Loucy (cell line): Measurements from ENCODE around the gene SETX.

Source experiments
- H2AFZ ChIP-seq: fragments of 200-600 bp; sonication (generic); 2 replicates; pipeline ENCODE4 v1.6.0; 2016; ENCODE audit warnings: antibody characterized with exemption, mild to moderate bottlenecking, low read length, moderate library complexity
- H3F3A ChIP-seq: fragments of 200-600 bp; 2 replicates; pipeline ENCODE4 v1.6.0; 2016; ENCODE audit warnings: antibody characterized with exemption, low read depth, mild to moderate bottlenecking
- H3K27me3 ChIP-seq: fragments of 200-600 bp; sonication (generic); 2 replicates; pipeline ENCODE4 v1.6.1; 2014; ENCODE audit warnings: low read length, mild to moderate bottlenecking; ENCODE audit not compliant: insufficient read depth, poor library complexity, severe bottlenecking
- H3K36me3 ChIP-seq: fragments of 200-600 bp; sonication (generic); 2 replicates; pipeline ENCODE4 v1.6.1; 2016; ENCODE audit warnings: low read length; ENCODE audit not compliant: insufficient read depth
- H3K4me1 ChIP-seq: fragments of 200-600 bp; sonication (generic); 2 replicates; pipeline ENCODE4 v1.5.1; 2014; ENCODE audit warnings: low read length, mild to moderate bottlenecking; ENCODE audit not compliant: insufficient read depth, poor library complexity, severe bottlenecking
- H3K4me2 ChIP-seq: fragments of 200-600 bp; sonication (generic); 2 replicates; pipeline ENCODE4 v1.6.0; 2014; ENCODE audit warnings: antibody characterized with exemption, low read length, low read depth, mild to moderate bottlenecking; ENCODE audit not compliant: poor library complexity, severe bottlenecking
- H3K4me3 ChIP-seq: fragments of 200-600 bp; sonication (generic); 2 replicates; pipeline ENCODE4 v1.5.1; 2014; ENCODE audit warnings: low read length, mild to moderate bottlenecking, mixed read lengths; ENCODE audit not compliant: poor library complexity, severe bottlenecking
- H3K79me2 ChIP-seq: fragments of 200-600 bp; sonication (generic); 2 replicates; pipeline ENCODE4 v1.6.1; 2014; ENCODE audit warnings: low read length; ENCODE audit not compliant: insufficient read depth
- H3K9ac ChIP-seq: fragments of 200-600 bp; sonication (generic); 2 replicates; pipeline ENCODE4 v1.6.0; 2014; ENCODE audit warnings: mild to moderate bottlenecking, low read depth, low read length, moderate library complexity; ENCODE audit not compliant: poor library complexity, severe bottlenecking
- H3K9me2 ChIP-seq: fragments of 200-600 bp; sonication (generic); replicated peaks from 2 replicates; pipeline ENCODE4 v1.6.1; 2016; ENCODE audit warnings: low read depth, low read length, mixed read lengths
- H3K9me3 ChIP-seq: fragments of 200-600 bp; sonication (generic); 2 replicates; pipeline ENCODE4 v1.6.1; 2014; ENCODE audit warnings: mild to moderate bottlenecking, antibody characterized with exemption, low read length, low read depth; ENCODE audit not compliant: insufficient read depth
- H4K20me1 ChIP-seq: fragments of 200-600 bp; sonication (generic); 2 replicates; pipeline ENCODE4 v1.6.0; 2014; ENCODE audit warnings: antibody characterized with exemption, low read length, mild to moderate bottlenecking; ENCODE audit not compliant: insufficient read depth, poor library complexity, severe bottlenecking
- EZH2phosphoT487 ChIP-seq: fragments of 200-600 bp; IDR thresholded peaks from 2 replicates; pipeline ENCODE4 v1.6.1; 2018; ENCODE audit warnings: antibody characterized with exemption, mild to moderate bottlenecking, moderate library complexity, borderline replicate concordance
- TF ChIP-seq, protein P1 (sequence below): fragments of 200-600 bp; sonication (generic); conservative IDR thresholded peaks from 2 replicates; pipeline ENCODE4 v1.5.1; 2014; ENCODE audit warnings: mild to moderate bottlenecking, antibody characterized with exemption, low read length

The SETX gene

GRCh38 chr9:132241840-132242620 is 112.8 kb downstream of the SETX start:
- Histone ChIP-seq H2AFZ (peak overlapping the region; percentile 73), H3K9me3 (no peaks in the 10 kb centered on the region)

DNA sequence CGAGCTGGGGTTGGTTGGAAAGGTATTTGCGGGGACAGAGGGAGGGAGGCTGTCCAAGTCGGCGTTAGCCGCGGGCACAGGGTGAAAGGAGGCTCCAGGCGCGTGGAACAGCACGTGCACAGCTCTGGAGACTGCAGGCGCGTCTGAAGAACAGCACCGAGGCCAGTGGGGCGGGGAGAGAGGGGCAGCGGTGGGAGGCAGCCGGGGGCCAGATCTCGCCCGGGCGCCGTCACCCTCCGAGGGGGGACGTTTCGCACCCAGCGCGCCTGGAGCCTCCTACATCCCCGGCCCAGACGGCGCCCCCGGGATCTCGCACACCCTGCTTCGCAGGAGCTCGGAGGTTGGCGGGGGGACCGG is 113.3 kb downstream of the SETX start:
- TF ChIP-seq, protein P1, sequence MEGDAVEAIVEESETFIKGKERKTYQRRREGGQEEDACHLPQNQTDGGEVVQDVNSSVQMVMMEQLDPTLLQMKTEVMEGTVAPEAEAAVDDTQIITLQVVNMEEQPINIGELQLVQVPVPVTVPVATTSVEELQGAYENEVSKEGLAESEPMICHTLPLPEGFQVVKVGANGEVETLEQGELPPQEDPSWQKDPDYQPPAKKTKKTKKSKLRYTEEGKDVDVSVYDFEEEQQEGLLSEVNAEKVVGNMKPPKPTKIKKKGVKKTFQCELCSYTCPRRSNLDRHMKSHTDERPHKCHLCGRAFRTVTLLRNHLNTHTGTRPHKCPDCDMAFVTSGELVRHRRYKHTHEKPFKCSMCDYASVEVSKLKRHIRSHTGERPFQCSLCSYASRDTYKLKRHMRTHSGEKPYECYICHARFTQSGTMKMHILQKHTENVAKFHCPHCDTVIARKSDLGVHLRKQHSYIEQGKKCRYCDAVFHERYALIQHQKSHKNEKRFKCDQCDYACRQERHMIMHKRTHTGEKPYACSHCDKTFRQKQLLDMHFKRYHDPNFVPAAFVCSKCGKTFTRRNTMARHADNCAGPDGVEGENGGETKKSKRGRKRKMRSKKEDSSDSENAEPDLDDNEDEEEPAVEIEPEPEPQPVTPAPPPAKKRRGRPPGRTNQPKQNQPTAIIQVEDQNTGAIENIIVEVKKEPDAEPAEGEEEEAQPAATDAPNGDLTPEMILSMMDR: no peak
- TF ChIP-seq EZH2phosphoT487: no peak
- no peaks in the 10 kb centered on the region for H3K79me2 ChIP-seq
- H3K9me3 ChIP-seq: no peaks in the 10 kb centered on the region
- H3K9me2 ChIP-seq: no peaks in the 10 kb centered on the region
- H3K4me3 ChIP-seq: peak overlapping the region; percentile 84
- peak overlapping the region; percentile 56 for H3K9ac ChIP-seq
- no peaks in the 10 kb centered on the region for H4K20me1 ChIP-seq
- H2AFZ ChIP-seq: peak overlapping the region; percentile 58; the same call in 1 of the 2 replicates
- peaks cover 24% of the 10 kb centered on the region for H3K4me1 ChIP-seq
- H3K36me3 ChIP-seq: no peaks in the 10 kb centered on the region
- H3K4me2 ChIP-seq: peak overlapping the region; percentile 97
- no peaks in the 10 kb centered on the region for H3F3A ChIP-seq
- H3K27me3 ChIP-seq: no peaks in the 10 kb centered on the region

More at GRCh38 chr9:132241840-132242620, 112.8 kb downstream of the SETX start:
- Histone ChIP-seq H3K9me2 (no peaks in the 10 kb centered on the region), H3K79me2 (no peaks in the 10 kb centered on the region), H3K4me2 (peak overlapping the region; percentile 97), H4K20me1 (no peaks in the 10 kb centered on the region), H3K36me3 (no peaks in the 10 kb centered on the region), H3F3A (no peaks in the 10 kb centered on the region), H3K9ac (peak overlapping the region; percentile 86), H3K27me3 (no peaks in the 10 kb centered on the region), H3K4me3 (peak overlapping the region; percentile 84), H3K4me1 (peaks cover 24% of the 10 kb centered on the region)
- no peak for TF ChIP-seq EZH2phosphoT487
- TF ChIP-seq, protein P1: no peak

GRCh38 chr9:132240841-132241482 is 113.8 kb downstream of the SETX start:
- no peaks in the 10 kb centered on the region for H3K9me2 ChIP-seq
- H3K4me1 ChIP-seq: peaks cover 21% of the 10 kb centered on the region
- H4K20me1 ChIP-seq: no peaks in the 10 kb centered on the region
- H3K9me3 ChIP-seq: no peaks in the 10 kb centered on the region
- H2AFZ ChIP-seq: peak overlapping the region; percentile 58; the same call in 1 of the 2 replicates
- no peaks in the 10 kb centered on the region for H3K36me3 ChIP-seq
- peak overlapping the region; percentile 56 for H3K9ac ChIP-seq
- H3K4me2 ChIP-seq: peak overlapping the region; percentile 97
- no peak for TF ChIP-seq EZH2phosphoT487
- TF ChIP-seq, protein P1: no peak
- no peaks in the 10 kb centered on the region for H3K79me2 ChIP-seq
- no peaks in the 10 kb centered on the region for H3F3A ChIP-seq
- H3K27me3 ChIP-seq: no peaks in the 10 kb centered on the region
- peak overlapping the region; percentile 84 for H3K4me3 ChIP-seq
